WI38 (cell line): Measurements from ENCODE around the gene YWHAE.
"Not testable (repeated sequence)": the region's sequence is repeated elsewhere in the genome, so short reads cannot be mapped to it uniquely, and the experiment has no call there.

Source experiments
- H3K4me3 ChIP-seq: 2 replicates; pipeline ENCODE4 v1.5.1; 2011; ENCODE audit warnings: low read depth, mild to moderate bottlenecking, control low read depth, low read length
- CTCF ChIP-seq: IDR thresholded peaks from 2 replicates; pipeline ENCODE4 v1.5.1; 2012; ENCODE audit warnings: low read depth, mild to moderate bottlenecking, control low read depth, low read length

The YWHAE gene

GRCh38 chr17:1386265-1386664 lies 13.8 kb downstream of the YWHAE start:
- no peak overlapping the region for H3K4me3 ChIP-seq
- no peak for TF ChIP-seq CTCF

GRCh38 chr17:1385861-1386260 lies 14.2 kb downstream of the YWHAE start:
- no peak overlapping the region for H3K4me3 ChIP-seq
- no peak for TF ChIP-seq CTCF

- no peak overlapping the region for H3K4me3 ChIP-seq
- TF ChIP-seq CTCF: no peak
Observed at GRCh38 chr17:1384905-1385435, 15.1 kb downstream of the YWHAE start.

GRCh38 chr17:1379930-1380313 lies 20.1 kb downstream of the YWHAE start:
- TF ChIP-seq CTCF: no peak

GRCh38 chr17:1379208-1379929 lies 20.7 kb downstream of the YWHAE start:
- no peak overlapping the region for H3K4me3 ChIP-seq
- TF ChIP-seq CTCF: no peak

More at GRCh38 chr17:1379930-1380313, 20.1 kb downstream of the YWHAE start:
- no peak overlapping the region for H3K4me3 ChIP-seq

- H3K4me3 ChIP-seq: not testable (repeated sequence)
Observed at GRCh38 chr17:1378476-1378860, 21.6 kb downstream of the YWHAE start.

- no peak for TF ChIP-seq CTCF
- no peak overlapping the region for H3K4me3 ChIP-seq
Observed at GRCh38 chr17:1377334-1377733, 22.7 kb downstream of the YWHAE start.

GRCh38 chr17:1376061-1376460 lies 24.0 kb downstream of the YWHAE start:
- H3K4me3 ChIP-seq: no peak overlapping the region
- TF ChIP-seq CTCF: no peak
